Ammon's horn (tissue), 1 donor: ENCODE measurements around the gene MCUB.
"Not testable (repeated sequence)": the region's sequence is repeated elsewhere in the genome, so short reads cannot be mapped to it uniquely, and the experiment has no call there.

Experiments
- DNase-seq: peaks from one replicate; pipeline ENCODE4 v3.0.0-alpha.2; 2016; ENCODE audit warnings: low spot score

MCUB gene

DNA sequence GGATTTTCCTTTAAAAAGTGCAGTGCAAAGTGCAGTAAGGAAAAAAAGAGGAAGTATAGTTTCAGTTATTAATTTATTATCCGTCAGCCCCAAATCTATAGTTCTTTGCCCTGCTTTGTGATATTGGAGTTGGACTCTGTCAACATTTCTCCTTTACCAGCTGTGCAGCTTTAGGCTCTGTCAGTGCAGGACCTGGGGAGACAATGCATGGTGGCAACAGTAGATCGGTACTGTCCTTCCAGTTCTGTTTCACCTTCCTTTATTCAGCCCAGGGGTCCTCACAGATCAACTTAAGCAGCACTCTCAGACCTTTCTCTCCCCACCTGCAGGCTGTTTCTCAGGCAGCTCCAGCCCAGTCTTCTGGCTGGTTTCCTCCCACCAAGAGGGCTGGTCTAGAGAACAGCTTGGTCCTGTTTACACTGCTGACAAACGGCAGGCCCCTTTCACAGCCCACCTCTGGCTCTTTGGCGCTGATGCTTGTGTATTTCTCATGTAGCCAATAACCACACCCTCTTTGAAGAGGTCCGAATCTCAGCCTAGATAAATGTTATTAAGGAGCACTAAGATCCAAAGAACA is 71.6 kb downstream of the MCUB start:
- DNase-seq = no peak

DNA sequence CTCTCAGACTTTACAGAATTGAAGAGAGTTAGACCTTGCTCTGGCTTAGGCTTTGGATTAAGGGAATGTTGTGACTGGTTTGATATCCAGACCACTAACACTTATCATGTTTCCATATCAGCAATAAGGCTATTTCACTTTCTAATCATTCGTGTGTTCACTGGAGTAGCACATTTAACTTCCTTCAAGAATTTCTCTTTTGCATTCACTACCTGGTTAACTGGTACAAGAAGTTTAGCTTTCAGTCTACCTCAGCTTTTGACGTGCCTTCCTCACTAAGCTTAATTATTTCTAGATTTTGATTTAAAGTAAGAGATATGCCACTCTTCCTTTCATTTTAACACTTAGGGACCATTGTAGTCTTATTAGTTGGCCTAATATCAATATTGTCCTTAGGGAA is 80.6 kb downstream of the MCUB start:
- DNase-seq = no peak

DNA sequence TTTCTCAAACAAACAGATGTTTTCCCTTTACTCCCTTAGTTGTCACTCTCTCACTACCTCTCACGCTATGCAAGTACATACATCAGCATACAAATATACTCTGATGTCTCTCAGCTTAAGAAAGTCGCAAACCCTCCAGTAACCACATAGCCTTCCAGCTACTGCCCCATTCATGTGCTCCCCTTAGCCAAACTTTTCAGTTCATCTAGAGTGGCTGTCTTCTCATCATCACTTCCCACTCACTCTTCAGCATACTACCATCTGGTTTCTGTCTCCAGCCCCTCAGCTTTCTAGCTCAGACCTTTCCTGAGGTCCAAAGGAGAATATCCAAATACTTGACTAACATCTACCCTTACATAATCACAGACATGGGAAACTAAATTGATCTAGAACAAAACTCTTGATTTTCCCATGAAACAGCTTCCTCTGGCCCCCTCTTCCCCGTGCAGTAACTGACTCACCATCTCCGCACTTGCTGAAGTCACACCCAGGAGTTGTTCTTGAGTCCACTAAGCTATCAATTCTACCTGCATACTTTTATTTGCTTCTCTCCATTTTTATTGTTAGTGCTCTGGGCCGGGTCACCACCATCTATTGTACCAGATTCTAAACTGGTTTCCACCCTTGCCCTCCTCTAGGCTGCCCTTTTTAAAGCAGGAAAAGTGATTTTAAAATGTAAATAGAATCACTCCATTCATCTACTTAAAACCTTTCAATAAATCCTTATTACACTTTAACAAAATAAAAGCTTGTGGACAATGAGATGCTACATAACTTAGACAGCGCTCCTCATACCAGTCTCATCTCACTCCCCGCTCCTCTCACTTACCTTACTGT is 86.0 kb downstream of the MCUB start:
- no peak for DNase-seq

DNA sequence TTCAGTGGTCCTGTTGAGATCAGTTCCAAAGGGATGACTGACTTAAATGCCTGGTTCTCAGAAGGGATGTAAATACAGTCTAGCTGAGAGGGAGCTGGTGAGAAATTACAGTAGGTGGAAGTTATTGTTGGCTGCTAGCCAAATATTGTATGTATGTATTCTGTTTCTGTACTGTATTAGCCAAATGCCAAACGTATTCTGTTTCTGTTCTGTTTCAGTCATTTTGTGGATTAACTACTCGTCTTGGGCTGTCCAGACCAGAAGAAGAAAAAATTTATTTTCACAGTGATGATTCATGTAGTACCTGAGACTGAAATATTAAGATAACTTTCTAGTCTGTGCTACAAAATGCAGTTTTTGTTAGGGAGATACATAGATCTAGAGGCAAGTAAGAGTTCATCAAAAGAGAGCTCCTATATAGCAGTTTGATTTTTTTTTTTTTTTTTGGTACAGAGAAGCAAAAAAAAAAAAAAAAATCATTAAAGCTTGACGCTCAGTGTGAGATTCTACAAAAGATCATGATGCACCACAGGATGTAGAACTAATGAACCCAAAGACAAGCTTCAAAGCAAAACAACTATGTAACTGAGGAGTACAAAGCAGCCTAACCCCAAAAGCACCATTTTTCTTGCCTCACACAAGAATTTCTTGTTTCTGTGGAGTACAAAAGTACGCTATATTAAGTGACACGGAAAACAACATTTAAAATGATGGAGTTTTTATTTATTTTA is 88.4 kb downstream of the MCUB start:
- DNase-seq = no peak

DNA sequence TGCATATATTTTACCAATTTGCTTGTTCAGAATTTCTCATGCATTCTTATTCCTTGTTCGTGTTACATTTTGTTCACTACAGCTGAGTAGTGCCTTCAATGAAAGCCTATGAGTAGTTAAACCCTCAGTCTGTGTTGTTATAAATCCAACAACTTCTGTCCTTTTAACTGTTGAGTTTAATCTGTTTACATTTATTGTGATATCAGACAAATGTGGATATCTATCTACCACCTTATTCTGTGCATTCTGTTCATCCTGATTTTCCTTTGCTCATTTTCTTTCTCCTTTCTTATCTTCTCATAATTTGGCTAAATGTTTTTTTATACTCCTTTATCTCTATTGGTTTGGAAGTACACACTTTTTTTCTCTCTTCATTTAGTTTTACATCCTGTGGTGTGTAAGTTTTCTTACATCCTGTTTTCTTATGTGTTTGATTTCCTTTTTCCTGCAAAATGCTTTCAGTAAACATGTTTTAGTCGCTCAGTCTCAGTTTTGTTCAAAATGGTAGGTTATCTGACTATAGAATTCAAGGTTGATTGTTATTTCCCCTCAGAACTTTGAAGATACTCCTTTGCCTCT is 89.0 kb downstream of the MCUB start:
- DNase-seq = no peak

DNA sequence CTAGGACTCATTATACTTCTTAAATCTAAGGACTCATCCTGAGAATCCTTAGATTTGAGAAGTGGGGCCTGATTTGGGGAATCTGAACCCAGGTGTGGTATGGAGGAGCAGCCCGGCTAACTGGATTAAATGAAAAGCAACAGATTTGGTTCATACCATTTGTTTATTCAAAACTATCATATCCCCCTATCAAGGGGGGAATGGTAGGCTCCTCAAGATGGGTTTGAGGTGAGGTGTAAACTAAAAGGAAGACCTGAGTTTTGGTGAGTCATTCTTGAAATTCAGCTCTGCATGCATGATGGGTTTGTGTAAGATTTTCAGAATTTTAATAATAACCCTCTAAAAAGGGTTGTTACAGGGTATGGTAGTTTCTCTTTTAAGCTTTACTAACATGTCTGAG is 89.8 kb downstream of the MCUB start:
- DNase-seq = no peak

DNA sequence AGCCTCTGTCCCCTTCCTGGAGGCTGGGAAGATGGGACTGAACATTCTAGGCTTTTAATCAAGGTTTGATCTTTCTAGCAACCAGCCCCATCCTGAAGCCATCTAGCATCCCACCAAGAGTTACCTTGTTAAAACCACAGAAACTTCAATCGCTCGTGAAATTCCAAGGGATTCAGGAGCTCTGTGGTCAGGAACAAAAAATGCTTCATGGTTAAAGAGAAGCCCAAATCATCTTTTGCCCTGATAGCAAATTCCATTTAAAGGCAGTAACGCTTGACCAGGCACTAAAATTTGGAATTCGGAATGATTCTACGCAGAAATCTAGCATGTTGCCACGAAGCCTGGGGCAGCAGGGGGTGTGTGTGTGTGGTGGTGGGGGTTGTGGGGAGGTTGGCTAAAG is 95.3 kb downstream of the MCUB start:
- DNase-seq = no peak

DNA sequence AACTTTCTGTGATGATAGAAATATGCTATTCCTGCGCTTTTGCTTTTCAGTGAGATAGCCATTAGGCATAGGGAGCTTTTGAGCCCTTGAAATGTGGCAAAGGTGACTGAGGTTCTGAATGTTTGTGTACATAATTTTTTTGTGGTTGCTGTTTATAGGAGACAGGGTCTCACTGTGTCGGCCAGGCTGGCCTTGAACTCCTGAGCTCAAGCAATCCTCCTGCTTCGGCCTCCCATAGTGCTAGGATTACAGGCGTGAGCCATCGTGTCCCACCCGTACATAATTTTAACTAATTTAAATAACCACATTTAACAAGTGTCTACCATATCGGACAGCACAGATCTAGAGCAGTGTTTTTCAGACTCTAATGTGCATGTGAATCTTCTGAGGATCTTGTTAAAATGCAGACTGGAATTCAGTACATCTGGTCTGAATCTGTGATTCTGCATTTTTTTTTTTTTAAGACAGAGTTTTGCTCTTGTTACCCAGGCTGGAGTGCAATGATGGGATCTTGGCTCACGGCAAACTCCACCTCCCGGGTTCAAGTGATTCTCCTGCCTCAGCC is 97.9 kb downstream of the MCUB start:
- no peak for DNase-seq

DNA sequence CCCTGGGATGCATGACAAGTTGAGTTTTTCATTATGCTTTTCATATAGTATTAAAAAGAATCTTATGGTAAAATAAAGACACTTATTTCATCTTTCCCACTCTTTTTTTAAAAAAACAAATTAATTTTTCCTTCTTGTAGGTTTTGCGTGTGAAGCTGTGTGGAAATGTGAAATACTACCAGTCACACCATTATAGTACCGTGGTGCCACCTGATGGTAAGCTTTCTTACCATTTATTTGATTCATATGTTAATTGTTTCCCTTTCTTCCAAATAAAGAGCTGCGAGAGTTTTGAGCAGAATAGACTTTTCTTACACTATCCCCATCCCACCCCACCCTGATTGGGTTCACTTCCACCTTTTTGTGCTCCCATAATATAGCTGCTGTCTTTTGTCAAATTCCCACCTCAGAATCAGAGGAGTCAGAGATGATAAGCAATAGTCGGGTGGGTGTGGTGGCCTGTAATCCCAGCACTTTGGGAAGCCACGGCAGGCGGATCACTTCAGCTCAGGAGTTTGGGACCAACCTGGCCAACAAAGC is 98.9 kb downstream of the MCUB start:
- peak; percentile 46 for DNase-seq

DNA sequence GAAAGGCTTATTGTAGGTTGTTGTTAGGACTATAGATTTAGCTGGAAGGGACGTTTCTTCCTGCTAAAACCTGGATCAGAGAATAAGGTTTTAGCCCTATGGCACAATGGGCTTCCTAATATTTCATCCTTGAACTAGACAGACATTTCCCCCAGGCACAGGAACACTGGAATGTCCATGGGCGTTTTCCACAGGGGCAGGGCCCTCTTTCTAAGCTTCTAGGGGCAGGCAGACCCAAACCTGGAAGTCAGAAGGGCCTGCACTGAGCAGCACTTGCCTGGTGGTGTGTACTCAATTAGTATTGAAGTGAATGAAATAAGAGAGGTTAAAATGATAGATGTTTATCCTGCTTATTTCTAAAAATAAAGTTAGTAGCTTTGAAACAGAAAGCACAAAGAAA is 102.1 kb downstream of the MCUB start:
- DNase-seq = no peak

DNA sequence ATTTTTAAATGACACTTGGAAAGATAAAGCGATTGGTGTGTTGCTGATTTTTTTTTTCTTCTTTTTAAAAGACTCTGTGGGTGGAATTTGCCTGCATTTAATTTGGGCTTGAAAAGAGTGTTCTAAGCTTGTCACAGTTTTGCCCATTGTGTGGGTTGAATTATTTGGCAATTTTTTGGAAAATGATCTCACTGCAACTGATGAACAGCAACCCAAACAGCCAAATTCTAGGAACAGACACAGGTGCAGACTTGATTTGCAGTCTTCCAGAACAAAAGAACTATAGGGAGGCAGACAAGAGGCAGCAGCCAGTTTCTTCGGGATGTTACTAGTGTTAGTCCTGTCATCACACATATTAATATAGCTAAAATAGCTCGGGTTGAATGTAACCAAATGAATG is 102.7 kb downstream of the MCUB start:
- peak; percentile 53 for DNase-seq

DNA sequence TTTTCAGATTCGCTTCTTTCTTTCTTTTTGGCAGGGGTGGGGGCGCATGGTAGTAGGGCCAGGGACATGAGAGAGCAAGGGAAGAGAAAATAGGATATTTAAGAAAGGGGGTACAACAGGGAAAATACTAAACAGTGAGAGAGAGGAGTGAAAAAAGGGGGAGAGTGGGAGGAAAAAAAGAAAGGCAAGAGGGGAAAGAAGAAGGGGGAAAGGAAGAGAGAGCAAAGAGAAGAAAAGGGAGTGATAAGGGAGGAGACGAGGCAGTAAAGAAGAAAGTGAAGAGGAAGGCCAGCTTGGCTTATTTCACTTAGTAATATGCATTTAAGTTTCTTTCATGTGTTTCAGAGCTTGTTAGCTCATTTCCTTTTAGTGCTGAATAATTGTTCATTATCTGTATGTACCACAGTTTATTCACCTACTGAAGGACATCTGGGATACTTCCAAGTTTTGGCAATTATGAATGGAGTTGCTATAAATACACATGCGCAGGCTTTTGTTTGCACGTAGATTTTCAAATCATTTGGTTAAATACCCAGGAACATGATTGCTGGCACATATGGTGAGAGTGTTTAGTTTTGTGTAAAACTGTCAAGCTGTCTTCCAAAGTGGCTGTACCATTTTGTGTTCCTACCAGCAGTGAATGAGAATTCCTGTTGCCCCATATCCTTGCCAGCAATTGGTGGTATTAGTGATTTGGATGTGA is 105.9 kb downstream of the MCUB start:
- peak; percentile 12 for DNase-seq

DNA sequence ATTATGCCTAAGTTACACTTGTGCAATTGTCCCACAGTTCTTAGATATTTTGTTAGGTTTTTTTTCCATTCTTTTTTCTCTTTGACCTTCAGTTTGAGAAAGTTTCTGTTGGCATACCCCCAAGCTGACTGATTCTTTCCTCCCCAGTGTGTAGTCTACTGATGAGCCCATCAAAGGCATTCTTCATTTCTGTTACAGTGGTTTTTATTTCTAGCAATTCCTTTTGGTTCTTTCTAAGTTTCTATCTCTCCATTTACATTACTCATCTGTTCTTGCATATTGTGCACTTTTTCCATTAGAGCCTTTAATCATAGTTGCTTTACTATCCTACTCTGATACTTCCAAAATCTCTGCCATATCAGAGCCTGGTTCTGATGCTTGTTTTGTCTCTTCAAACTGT is 111.3 kb downstream of the MCUB start:
- no peak for DNase-seq

DNA sequence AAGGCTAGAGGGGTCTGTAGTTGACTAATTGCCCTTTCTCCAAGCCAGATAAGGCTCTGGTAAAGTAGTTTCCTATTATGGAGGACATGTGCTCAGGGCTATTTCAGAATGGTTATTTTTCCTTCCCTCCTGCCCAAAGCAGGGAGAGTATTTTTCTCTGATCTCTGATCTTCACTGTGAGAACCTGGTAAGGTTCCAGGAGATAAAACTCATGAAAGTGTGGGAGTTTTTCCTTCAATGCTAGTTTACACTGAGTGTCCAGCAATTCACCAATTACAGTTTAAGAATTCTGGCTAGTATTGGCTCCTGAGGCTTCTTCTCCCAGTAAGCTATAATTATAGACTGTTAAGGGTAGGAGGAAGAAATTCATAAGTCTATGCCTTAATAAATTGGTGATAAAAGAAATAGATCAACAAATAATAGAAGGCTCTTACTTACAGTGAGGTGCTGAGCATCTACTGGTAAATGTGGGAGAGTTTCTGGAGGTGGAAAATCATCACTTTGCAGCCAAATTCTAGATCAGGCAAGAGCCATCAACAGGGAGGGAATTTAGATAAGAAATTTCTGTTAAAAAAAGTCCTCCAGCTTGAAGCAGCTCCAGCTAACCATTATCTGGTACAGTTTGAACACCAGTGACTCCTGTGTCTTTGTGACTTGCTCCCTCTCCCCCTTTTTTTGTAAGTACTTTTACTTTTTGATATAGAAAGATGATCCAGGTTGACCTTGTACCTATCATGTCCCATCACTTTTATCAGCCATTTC is 112.3 kb downstream of the MCUB start:
- DNase-seq = no peak

DNA sequence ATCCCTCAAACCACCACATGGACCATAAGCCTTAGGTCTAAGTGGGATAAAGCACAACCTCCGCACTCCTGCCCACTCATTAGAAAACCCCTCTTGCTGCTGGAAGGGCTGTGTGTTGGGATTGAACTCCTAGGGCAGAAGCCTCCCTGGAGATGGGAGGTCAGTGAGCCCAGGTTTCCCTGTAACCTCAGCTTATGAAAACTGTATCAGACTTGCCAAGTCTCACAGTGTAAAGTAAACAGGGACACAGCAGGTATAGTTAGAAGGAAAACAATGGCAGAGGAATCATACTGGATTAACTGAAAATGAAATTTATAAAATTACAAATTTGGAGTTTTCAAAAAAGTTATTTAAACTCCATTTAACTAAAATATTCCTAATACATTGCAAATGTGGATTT is 113.3 kb downstream of the MCUB start:
- no peak for DNase-seq

DNA sequence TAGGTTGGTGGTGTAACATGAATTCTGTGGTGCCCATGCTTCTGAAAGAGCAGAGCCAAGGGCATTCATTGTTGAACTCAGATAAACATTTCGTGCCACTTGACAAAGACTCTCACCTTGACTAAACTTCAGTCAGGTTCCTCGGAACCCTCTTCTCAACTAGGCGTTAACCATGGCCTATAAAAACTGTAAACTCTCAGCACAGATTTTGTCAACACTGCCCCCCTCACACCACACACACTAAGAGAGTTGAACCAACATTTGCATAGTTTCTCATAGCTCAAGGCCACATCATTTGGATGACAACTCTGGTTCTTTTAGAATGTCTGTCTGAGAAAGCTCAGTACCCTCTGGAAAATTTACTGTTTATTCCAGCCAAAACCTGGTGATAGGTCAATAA is 115.1 kb downstream of the MCUB start:
- no peak for DNase-seq

DNA sequence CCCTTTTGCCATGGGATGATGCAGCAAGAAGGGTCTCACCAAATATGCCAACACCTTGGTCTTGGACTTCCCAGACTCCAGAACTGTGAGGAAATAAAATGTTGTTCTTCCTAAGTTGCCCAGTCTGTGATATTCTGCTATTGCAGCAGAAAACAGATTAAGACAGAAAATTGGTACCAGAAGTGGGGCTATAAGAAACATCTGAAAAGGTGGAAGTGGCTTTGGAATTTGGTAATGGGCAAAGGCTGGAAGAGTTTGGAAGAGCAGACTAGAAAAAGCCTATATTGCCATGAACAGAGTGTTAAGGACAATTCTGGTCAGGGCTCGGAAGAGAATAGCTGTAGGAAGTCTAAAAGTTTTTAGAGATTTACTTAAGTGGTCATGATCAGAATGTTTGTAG is 115.8 kb downstream of the MCUB start:
- no peak for DNase-seq

DNA sequence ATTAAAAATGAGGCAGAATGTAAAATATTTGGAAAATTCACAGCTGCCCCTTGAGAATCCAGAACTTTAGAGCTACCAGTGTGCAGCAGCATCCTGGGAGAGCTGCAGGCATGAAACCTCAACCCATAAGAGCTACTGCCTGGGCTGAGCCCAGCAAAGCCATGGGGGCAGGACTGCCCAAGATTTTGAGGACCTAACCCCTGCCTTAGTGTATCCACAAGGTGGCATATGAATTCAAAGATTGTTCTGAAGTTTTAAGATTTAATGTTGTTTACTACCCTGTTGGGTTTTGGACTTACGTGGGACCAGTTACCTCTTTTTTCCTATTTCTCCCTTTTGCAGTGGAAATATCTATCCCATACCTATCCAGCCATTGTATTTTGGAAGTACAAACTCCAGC is 116.8 kb downstream of the MCUB start:
- DNase-seq = no peak

DNA sequence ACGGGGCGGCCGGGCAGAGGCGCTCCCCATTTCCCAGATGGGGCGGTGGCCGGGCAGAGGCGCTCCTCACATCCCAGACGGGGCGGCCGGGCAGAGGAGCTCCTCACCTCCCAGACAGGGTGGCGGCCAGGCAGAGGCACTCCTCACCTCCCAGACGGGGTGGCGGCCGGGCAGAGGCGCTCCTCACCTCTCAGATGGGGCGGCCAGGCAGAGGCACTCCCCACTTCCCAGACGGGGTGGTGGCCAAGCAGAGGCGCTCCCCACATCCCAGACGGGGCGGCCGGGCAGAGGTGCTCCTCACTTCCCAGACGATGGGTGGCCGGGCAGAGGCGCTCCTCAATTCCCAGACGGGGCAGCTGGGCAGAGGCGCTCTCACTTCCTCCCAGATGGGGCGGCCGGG is 118.4 kb downstream of the MCUB start:
- not testable (repeated sequence) for DNase-seq

DNA sequence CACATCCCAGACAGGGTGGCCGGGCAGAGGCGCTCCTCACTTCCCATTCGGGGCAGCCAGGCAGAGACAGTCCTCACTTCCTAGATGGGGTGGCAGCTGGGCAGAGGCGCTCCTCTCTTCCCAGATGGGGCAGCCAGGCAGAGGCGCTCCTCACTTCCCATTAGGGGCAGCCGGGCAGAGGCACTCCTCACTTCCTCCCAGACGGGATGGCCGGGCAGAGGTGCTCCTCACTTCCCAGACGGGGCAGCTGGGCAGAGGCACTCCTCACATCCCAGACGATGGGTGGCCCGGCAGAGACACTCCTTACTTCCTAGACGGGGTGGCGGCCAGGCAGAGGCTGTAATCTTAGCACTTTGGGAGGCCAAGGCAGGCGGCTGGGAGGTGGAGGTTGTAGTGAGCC is 118.9 kb downstream of the MCUB start:
- DNase-seq = not testable (repeated sequence)

DNA sequence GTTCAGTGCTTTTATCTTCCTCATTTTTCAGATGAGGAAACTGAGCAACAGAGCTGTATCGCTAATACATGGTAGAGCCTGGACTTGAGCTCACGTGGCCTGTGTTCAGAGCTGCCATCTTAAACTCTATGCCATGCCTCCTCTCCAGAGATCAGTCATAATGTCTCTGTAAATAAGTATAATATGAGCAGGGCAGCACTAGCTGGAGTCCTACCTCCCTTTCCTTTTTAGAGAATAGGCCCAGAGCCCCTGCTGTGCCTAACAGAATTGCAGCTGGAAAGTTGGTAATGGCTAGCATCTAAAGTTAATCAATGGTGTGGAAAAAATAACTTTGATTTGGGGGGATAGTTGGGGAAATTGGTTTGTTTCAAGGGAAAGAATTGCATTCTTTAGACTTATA is 122.8 kb downstream of the MCUB start:
- no peak for DNase-seq
